Stomach smooth muscle (tissue), 2 donors: ENCODE results near the gene FBH1.

Experiments used
- H3K27ac ChIP-seq: one replicate; pipeline ENCODE4 v1.7.0; 2013; ENCODE audit warnings: mild to moderate bottlenecking, low read length, inconsistent platforms
- H3K27me3 ChIP-seq, 2 donors: one replicate each; pipeline ENCODE4 v1.7.0; 2013; ENCODE audit warnings: low read length in 2 of 2; ENCODE audit not compliant: insufficient read depth in 2 of 2, control insufficient read depth in 1 of 2
- H3K36me3 ChIP-seq, 2 donors: one replicate each; pipeline ENCODE4 v1.7.0; 2013; ENCODE audit warnings: low read length in 2 of 2; ENCODE audit not compliant: control insufficient read depth in 2 of 2, insufficient read depth in 2 of 2
- H3K4me1 ChIP-seq: one replicate; pipeline ENCODE4 v1.7.0; 2013; ENCODE audit warnings: low read length; ENCODE audit not compliant: control insufficient read depth, insufficient read depth
- H3K4me3 ChIP-seq, 2 donors: one replicate each; pipeline ENCODE4 v1.7.0; 2013; ENCODE audit warnings: low read length in 2 of 2
- H3K9ac ChIP-seq, 2 donors: one replicate each; pipeline ENCODE4 v1.7.0; 2013; ENCODE audit warnings: low read length in 2 of 2, mild to moderate bottlenecking in 1 of 2
- H3K9me3 ChIP-seq, 2 donors: one replicate each; pipeline ENCODE4 v1.7.0; 2013; ENCODE audit warnings: low read length in 2 of 2; ENCODE audit not compliant: control insufficient read depth in 2 of 2
- donor health status: healthy.
- donor health status: Pancreatic carcinoma.

FBH1 gene

DNA sequence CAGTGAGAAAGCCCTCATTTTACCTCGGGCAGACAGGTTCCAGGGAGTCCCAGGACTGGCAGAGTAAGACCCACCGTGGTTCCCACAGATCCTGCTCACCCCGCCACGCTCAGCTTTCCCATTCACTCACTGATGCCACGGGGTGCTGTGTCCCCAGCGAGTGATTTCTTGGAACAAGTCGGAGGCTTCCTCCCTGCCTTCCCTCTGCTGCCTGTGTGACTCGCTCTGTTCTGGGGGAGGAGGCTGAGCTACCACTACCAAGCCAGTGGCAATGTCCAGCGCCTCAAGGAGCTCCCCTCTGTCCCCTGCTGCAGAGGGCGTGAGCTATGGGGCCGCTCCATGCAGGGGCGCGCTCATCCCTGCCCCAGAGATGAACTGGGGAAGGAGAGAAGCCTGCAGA, 74.7 kb downstream of the FBH1 start:
- H3K27ac ChIP-seq: no peak overlapping the region
- no peaks in the 10 kb centered on the region for H3K9me3 ChIP-seq

DNA sequence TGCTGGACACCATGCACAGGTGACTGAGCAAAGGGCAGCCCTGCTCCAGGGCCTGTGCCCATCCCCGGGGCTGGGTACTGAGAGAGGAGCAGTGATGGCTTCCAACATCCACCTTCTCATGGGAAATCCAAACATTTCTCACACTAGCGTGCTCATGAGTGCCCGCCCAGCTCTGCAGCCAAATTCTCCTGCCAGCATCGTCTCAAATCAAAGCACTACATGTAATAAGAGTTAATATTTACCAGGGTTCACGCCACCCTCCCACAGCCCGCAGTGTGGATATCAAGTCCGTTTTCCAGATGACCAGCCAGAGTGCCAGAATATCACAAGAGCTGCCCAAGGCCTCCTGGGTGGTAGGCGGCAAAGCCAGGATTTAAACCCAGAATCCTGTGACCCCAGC, 75.2 kb downstream of the FBH1 start:
- no peaks in the 10 kb centered on the region for H3K9me3 ChIP-seq
- H3K27me3 ChIP-seq: no peaks in the 10 kb centered on the region
- no peak overlapping the region for H3K4me3 ChIP-seq
- peaks cover 0 to 6% of the 10 kb centered on the region in 2 donors for H3K36me3 ChIP-seq
- no peak overlapping the region for H3K9ac ChIP-seq
- no peak overlapping the region for H3K27ac ChIP-seq
- H3K4me1 ChIP-seq: peaks cover 3% of the 10 kb centered on the region

More for the DNA sequence above, 74.7 kb downstream of the FBH1 start:
- Histone ChIP-seq H3K27me3 (no peaks in the 10 kb centered on the region), H3K4me3 (no peak overlapping the region), H3K36me3 (peaks cover 0 to 6% of the 10 kb centered on the region in 2 donors), H3K4me1 (peaks cover 3% of the 10 kb centered on the region), H3K9ac (no peak overlapping the region)

DNA sequence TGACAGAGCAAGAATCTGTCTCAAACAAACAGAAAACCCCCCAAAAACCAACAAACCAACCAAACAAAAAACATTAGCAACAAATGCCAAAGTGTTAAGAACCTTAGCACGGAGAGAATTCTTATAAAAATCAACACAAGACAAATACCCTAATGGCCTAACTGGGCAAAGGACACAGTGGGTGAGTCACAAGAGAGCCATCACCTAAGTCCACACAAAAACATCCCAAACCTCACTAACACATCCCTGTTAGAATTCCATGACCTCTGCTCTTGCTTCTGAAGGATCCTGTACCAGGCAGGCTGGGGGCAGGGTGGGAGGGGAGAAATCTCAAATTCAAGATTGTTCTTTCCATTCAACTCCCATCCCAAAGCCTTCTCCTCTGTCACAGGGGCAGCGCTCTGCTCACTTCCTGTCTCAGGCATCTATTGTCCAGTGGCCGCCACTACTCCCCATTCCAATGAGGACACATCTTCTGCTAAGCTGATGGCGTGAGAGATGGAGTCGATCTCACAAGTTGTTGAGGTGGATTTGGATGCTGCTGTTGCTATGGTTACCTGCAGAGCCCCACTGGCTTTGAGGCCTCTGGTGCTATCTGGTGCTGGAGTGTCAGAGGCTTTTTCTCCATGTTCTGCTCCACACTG, 78.1 kb downstream of the FBH1 start:
- no peaks in the 10 kb centered on the region for H3K9me3 ChIP-seq
- no peaks in the 10 kb centered on the region for H3K27me3 ChIP-seq
- no peak overlapping the region for H3K9ac ChIP-seq
- H3K36me3 ChIP-seq: peaks cover 0 to 2% of the 10 kb centered on the region in 2 donors
- H3K4me3 ChIP-seq: no peak overlapping the region
- H3K4me1 ChIP-seq: peaks cover 5% of the 10 kb centered on the region
- no peak overlapping the region for H3K27ac ChIP-seq

DNA sequence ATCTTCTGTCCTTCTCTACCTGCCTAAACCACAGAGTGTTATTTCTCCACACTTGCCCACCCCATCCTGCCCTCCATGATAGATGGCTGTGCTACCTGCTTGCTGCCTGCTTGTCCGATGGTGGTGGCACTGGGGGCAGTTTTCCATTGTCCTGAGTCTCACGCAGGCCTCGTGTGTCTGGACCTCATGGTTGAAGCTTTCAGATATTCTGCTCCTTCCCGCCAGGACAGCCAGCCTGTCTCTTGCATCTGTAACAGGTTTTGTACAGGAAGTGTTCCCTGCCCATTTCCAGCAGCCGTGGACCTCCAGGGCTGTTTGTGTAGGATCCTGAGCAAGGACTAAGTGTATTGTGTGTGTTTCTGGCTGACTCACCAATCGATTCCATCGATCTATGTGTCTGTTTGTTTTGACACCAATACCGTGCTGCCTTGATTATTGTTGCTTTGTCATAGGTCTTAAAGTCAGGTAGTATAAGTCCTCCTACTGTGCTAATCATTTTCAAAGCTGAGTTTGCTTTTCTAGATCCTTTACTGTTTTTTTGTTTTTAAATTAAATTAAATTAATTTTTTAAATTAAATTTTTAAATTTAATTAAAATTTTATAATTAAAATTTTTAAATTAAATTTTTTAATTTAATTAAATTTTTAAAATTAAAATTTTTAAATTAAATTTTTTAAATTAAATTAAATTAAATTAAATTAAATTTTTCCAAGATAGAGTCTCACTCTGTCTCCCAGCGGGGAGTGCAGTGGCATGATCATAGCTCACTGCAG, 78.8 kb downstream of the FBH1 start:
- Histone ChIP-seq H3K9me3 (no peaks in the 10 kb centered on the region), H3K4me1 (peaks cover 5% of the 10 kb centered on the region), H3K27me3 (no peaks in the 10 kb centered on the region), H3K4me3 (no peak overlapping the region), H3K36me3 (peaks cover 0 to 2% of the 10 kb centered on the region in 2 donors), H3K27ac (no peak overlapping the region), H3K9ac (no peak overlapping the region)

DNA sequence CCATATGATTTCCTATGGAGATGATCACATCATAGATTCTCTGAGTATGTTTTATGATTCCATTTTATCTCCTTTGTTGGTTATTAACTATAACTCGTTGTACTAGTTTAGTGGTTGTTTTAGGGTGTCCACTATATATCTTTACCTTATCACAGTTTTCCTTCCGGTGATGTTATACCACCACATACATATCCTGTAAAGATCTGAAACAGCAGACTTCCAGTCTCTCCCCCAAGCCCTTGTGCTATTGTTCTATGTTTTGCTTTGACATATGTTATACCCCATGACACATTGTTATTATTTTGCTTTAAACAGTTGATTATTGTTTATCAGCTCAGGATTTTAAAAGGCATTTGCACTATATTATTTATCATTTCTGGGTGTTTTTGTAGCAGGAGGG, 80.0 kb downstream of the FBH1 start:
- H3K9ac ChIP-seq: no peak overlapping the region
- no peak overlapping the region for H3K4me3 ChIP-seq
- peaks cover 5% of the 10 kb centered on the region for H3K4me1 ChIP-seq
- H3K9me3 ChIP-seq: no peaks in the 10 kb centered on the region
- no peaks in the 10 kb centered on the region for H3K27me3 ChIP-seq
- H3K27ac ChIP-seq: no peak overlapping the region
- H3K36me3 ChIP-seq: peaks cover 0 to 2% of the 10 kb centered on the region in 2 donors

DNA sequence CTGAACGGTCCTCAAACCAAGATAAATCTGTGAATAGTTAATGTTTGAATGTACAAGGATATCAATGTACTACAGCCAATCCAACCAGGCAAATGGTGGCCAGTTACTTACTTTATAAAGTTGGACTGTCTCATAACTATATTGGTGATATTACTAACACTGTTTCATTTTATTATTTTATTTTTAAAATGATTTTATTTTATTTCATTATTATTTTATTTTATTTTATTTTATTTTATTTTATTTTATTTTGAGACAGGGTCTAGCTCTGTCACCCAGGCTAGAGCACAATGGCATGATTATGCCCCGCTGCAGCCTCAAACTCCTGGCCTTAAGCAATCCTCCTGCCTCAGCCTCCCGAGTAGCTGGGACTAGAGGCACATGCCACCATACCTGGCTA, 80.5 kb downstream of the FBH1 start:
- no peaks in the 10 kb centered on the region for H3K9me3 ChIP-seq
- H3K4me1 ChIP-seq: peaks cover 5% of the 10 kb centered on the region
- no peaks in the 10 kb centered on the region for H3K27me3 ChIP-seq
- no peak overlapping the region for H3K27ac ChIP-seq
- no peaks in the 10 kb centered on the region for H3K36me3 ChIP-seq
- H3K4me3 ChIP-seq: no peak overlapping the region
- no peak overlapping the region for H3K9ac ChIP-seq

DNA sequence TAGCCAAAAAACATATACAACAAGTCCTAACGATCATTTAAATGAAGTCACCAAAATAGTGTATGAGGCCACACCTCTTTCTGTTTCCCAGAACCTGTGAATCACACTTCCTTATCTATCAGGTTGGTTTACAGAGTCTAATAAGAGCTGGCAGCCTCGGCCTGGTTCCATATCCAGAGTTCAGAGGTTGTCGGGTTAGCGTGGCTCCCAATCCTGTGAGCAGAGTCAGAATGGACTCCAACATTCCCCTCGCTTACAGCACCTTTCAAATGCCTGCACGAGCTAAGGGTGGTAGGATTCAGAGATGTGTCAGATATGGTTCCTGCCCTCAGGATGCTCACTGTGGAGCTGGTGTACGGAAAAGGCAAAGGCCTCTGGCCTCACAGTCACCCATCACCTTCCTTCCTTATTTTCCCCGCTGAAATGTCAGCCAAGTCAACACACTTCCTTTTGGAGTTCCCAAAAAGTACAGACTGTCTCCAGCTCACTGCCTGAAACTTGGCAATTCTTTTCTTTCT, 81.3 kb downstream of the FBH1 start:
- no peak overlapping the region for H3K9ac ChIP-seq
- H3K9me3 ChIP-seq: no peaks in the 10 kb centered on the region
- no peaks in the 10 kb centered on the region for H3K27me3 ChIP-seq
- H3K36me3 ChIP-seq: no peaks in the 10 kb centered on the region
- H3K4me1 ChIP-seq: peaks cover 8% of the 10 kb centered on the region
- no peak overlapping the region for H3K27ac ChIP-seq
- no peak overlapping the region for H3K4me3 ChIP-seq

DNA sequence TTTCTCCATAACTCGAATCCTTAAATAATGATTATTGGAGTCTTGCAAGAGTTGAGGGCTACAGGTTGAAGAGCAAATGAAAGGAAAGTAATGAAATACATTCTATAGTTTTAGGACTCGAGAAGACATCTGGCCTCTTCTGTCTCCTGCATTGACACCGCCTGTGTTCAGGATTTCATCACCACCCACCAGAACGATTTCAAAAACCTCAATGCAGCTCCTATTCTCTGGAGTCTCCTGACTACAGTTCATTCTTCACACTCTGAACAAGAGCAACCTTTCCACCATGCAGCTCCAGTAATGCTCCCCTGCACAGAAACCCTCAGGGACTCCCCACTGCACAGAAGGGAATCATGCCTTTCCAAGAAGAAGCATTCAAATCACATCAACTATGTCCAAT, 81.8 kb downstream of the FBH1 start:
- H3K27ac ChIP-seq: peak overlapping the region; percentile 18
- no peaks in the 10 kb centered on the region for H3K36me3 ChIP-seq
- no peaks in the 10 kb centered on the region for H3K9me3 ChIP-seq
- H3K27me3 ChIP-seq: no peaks in the 10 kb centered on the region
- H3K9ac ChIP-seq: no peak overlapping the region
- H3K4me1 ChIP-seq: peaks cover 8% of the 10 kb centered on the region
- H3K4me3 ChIP-seq: no peak overlapping the region

DNA sequence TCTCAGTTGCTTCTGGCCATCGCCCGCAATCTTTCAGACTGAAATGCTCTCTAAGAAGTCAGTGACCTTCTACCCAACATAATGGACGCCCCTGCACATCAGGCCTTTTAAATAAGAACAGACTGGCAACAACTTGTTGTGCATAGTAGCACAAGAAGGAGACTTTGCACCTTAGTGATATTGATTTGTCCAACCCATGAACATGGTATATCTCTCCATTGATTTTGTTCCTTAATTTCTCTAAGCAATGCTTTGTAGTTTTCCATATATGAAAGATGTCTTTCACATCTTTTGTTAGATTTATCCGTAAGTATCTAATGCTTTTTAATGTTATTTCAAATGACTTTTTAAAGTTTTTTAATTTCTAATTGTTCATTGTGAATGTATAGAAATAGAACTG, 83.0 kb downstream of the FBH1 start:
- peaks cover 10% of the 10 kb centered on the region for H3K4me1 ChIP-seq
- no peaks in the 10 kb centered on the region for H3K27me3 ChIP-seq
- no peaks in the 10 kb centered on the region for H3K36me3 ChIP-seq
- H3K4me3 ChIP-seq: no peak overlapping the region
- H3K9me3 ChIP-seq: no peaks in the 10 kb centered on the region
- no peak overlapping the region for H3K9ac ChIP-seq
- H3K27ac ChIP-seq: no peak overlapping the region

DNA sequence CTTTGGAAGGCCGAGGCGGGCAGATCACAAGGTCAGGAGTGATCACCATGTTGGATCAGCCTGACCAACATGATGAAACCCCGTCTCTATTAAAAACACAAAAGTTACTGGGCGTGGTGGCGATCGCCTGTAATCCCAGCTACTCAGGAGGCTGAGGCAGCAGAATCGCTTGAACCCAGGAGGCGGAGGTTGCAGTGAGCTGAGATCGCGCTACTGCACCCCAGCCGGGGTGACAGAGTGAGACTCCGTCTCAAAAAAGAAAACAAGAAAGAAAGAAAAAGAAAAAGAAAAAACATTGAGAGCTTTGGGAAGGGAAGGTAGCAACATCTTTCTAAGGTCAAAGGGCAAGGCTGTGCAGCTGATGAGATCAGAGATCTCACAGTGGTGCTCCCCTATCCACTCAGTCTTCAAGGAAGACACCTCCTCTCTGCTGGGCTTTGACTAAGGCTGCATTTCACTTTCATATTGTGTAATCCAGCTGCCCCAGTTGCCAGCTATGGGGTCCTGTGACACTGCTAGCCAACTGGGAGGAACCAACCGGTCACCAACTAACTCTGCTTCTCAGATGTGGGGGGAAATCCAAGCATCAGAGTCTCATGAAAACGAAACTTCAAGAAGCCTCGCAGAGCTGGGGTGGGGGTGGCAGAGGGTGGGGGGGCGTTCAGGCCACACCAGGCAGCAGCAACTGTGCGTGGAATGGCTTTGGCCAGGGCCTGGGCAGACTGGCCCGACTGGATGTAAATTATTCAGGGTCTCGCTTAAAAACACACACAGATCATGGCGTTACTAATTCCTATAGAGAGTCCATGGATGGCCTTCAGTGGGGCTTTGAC, 85.8 kb downstream of the FBH1 start:
- Histone ChIP-seq H3K4me1 (peaks cover 10% of the 10 kb centered on the region), H3K27me3 (no peaks in the 10 kb centered on the region), H3K4me3 (peak overlapping the region; percentile 63 to 94), H3K27ac (peak overlapping the region; percentile 66), H3K9ac (peak overlapping the region in 1 of 2 donors; percentile 65), H3K36me3 (no peaks in the 10 kb centered on the region), H3K9me3 (no peaks in the 10 kb centered on the region)
